Measurements from ENCODE around the gene CHST9. TPM values are rescaled to one million over a fixed set of nuclear protein-coding genes. Genes with fewer than 3 reads are reported as not detected.
"Not testable (repeated sequence)": the region's sequence is repeated elsewhere in the genome, so short reads cannot be mapped to it uniquely, and the experiment has no call there.

Gene CHST9
- polyA plus RNA-seq (ENCODE audit: insufficient read depth in 1 of 5, insufficient read length in 5 of 5, low replicate concordance in 1 of 5) = 1 to 10 TPM; 2.1 to 3.8 (median 2.9) TPM
- long read RNA-seq, donor 1, full-length matches to known transcripts = 6 of 6 reads
- long read RNA-seq, donor 1, partial matches to known transcripts = 0 of 6 reads
- long read RNA-seq, donor 1, other reads (novel, unspliced or antisense) = 0 of 6 reads
- long read RNA-seq, donor 2 = 0 reads
- long read RNA-seq, donor 3, partial matches to known transcripts = 0 of 1 reads
- long read RNA-seq, donor 3, other reads (novel, unspliced or antisense) = 0 of 1 reads
- long read RNA-seq, donor 4, full-length matches to known transcripts = 2 of 2 reads
- long read RNA-seq, donor 4, partial matches to known transcripts = 0 of 2 reads
- long read RNA-seq, donor 4, other reads (novel, unspliced or antisense) = 0 of 2 reads
- long read RNA-seq, donor 5 = 0 reads
- long read RNA-seq, donor 6 = 0 reads
- long read RNA-seq, donor 7, full-length matches to known transcripts = 1 of 1 reads
- long read RNA-seq, donor 7, partial matches to known transcripts = 0 of 1 reads
- long read RNA-seq, donor 7, other reads (novel, unspliced or antisense) = 0 of 1 reads
- long read RNA-seq, donor 8 = 0 reads

GRCh38 chr18:27185025-27185763 is at the start of gene CHST9:
Gene CHST9, minus strand, starts transcription at chr18:27185308. Its CDS starts 42,499 bp downstream, at chr18:27142809.
- DNase-seq = no peak

GRCh38 chr18:27232355-27232754 is 47.2 kb upstream of the CHST9 start:
- not testable (repeated sequence) for DNase-seq

GRCh38 chr18:27231671-27232070 is 46.6 kb upstream of the CHST9 start:
- not testable (repeated sequence) for DNase-seq

GRCh38 chr18:27231221-27231620 is 46.1 kb upstream of the CHST9 start:
- not testable (repeated sequence) for DNase-seq

GRCh38 chr18:27227721-27228120 is 42.6 kb upstream of the CHST9 start:
- DNase-seq = no peak

GRCh38 chr18:27226556-27227075 is 41.5 kb upstream of the CHST9 start:
- DNase-seq = no peak

GRCh38 chr18:27225947-27226481 is 40.9 kb upstream of the CHST9 start:
- DNase-seq = no peak

GRCh38 chr18:27223526-27224291 is 38.6 kb upstream of the CHST9 start:
- no peak for DNase-seq

- no peak for DNase-seq
Measured at GRCh38 chr18:27214831-27215230, 29.7 kb upstream of the CHST9 start.

GRCh38 chr18:27213123-27213717 is 28.1 kb upstream of the CHST9 start:
- DNase-seq = no peak

- no peak for DNase-seq
Measured at GRCh38 chr18:27211569-27211968, 26.5 kb upstream of the CHST9 start.

GRCh38 chr18:27206411-27206810 is 21.3 kb upstream of the CHST9 start:
- no peak for DNase-seq

GRCh38 chr18:27202741-27203140 is 17.6 kb upstream of the CHST9 start:
- DNase-seq = no peak

GRCh38 chr18:27198036-27198435 is 12.9 kb upstream of the CHST9 start:
- no peak for DNase-seq

- no peak for DNase-seq
Measured at GRCh38 chr18:27188309-27188708, 3.2 kb upstream of the CHST9 start.

- no peak for DNase-seq
Measured at GRCh38 chr18:27185897-27186296, 789 bp upstream of the CHST9 start.

GRCh38 chr18:27184115-27185024 is 738 bp downstream of the CHST9 start:
- no peak for DNase-seq

GRCh38 chr18:27181726-27182125 is 3.4 kb downstream of the CHST9 start:
- DNase-seq = no peak

- DNase-seq = no peak
Measured at GRCh38 chr18:27178424-27178823, 6.7 kb downstream of the CHST9 start.

GRCh38 chr18:27175914-27176313 is 9.2 kb downstream of the CHST9 start:
- no peak for DNase-seq
